Activated CD8-positive, alpha-beta memory T cell treated with anti-CD3 and anti-CD28 coated beads for 36 hours (primary cell): Measurements from ENCODE around the gene CUTA. TPM values are rescaled to one million over a fixed set of nuclear protein-coding genes. Genes with fewer than 3 reads are reported as not detected.

Experiments
- CTCF ChIA-PET: fragments of 350-600 bp; sonication (Branson Sonifier 250); formaldehyde crosslinking; loops from one replicate; lab custom pipeline; 2021; ENCODE audit warnings: antibody characterized with exemption; lab: Charles Lee
- POLR2A ChIA-PET: fragments of 350-600 bp; sonication (Branson Sonifier 250); formaldehyde crosslinking; loops from one replicate; lab custom pipeline; 2021; ENCODE audit warnings: antibody characterized with exemption; lab: Charles Lee
- total RNA-seq, 2 experiments: library from RNA; stranded (reverse); gene quantifications; one replicate each; pipeline ENCODE4 v1.2.3, GENCODE V29; 2021

Gene CUTA
- total RNA-seq, 2 experiments from 2014 or later = 138 to 144 TPM

DNA sequence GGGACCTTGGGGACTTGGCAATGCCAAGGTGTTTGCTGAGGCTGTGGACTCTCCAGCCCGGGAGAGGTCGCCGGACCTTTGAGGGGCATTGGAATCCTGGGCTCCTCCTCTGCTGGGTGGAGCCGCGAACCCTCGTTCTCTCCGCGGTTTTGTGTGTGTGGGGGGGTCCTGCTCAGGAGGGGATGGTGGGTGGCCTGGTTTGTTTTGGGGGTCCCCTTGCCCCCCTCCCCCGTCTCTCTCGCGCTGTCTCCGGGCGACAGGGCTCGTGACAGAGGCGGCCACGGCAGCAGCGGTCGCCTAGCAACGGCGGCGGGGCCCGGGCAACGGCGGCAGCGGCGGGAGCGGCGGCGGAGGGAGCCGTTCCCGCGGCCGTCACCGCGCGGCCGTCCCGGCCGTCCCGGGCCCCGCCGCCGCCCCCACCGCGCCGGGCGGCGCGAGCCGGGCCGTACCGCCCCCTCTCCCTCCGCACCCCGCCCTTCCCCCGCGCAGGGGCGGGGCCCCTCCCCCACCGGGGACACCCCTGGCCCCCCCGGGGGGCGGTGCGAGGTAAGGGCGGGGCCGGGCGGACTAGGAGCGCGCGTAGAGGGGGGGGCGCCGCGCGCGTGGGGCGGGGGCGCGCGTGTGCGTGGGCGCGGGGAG, 9.8 kb upstream of the CUTA start:
- ChIA-PET POLR2A (no interaction called here), CTCF (no interaction called here)

DNA sequence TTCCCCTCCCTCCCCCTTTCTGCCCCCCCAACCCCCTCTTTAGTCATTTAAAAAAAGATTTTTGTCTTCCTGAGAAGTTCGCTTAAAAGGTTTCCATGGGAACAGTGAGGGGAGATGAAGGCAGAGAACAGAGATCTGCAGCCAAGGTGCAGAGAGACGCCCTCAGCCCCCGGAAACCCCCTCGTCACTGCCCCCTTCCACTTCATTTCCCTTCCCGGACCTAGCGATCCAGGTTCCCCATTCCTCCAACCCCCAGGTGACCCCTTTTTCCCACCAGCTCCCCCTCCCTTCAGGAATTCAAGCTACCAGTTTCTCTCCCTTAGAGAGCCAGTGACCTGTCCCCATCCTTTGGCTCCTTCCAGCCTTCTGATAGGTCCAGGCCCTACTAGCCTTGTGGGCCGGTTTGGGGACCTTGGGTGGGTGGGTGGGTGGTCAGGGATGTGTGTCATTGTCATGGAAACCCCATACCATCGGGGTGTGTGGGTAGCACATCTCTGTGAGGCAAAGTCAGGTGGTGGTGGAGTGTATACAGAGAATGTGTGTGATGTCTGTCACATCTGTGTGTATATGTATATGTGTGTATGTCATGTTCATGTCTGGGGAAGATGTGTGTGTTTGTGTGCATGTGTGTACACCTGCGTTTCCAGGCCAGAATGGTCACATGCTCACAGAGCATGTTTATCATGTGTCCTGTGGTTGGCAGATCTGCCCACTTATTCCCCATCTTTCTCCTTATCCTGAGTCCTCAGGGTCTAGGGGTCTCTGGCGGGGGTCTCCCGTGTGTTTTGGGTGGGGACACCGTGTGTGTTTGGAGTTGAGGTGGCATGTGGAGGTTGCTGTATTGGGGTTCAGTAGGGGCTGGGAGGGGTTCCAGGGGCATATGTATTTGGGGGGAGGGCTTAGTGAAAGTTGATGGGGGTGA, 8.9 kb upstream of the CUTA start:
- ChIA-PET CTCF (interaction anchor here (1.5 to 2.1 kb wide), 4 partner anchors 11 to 127 kb away, joined by 3 to 9 read pairs (median 7); partner anchors contain the start of gene ZBTB9), POLR2A (interaction anchor here (0.6 to 1.5 kb wide), 7 partner anchors 28 to 172 kb away, joined by 4 to 6 read pairs (median 5); partner anchors contain the start of genes KIFC1, TAPBP, ZBTB22 and ZBTB9)

DNA sequence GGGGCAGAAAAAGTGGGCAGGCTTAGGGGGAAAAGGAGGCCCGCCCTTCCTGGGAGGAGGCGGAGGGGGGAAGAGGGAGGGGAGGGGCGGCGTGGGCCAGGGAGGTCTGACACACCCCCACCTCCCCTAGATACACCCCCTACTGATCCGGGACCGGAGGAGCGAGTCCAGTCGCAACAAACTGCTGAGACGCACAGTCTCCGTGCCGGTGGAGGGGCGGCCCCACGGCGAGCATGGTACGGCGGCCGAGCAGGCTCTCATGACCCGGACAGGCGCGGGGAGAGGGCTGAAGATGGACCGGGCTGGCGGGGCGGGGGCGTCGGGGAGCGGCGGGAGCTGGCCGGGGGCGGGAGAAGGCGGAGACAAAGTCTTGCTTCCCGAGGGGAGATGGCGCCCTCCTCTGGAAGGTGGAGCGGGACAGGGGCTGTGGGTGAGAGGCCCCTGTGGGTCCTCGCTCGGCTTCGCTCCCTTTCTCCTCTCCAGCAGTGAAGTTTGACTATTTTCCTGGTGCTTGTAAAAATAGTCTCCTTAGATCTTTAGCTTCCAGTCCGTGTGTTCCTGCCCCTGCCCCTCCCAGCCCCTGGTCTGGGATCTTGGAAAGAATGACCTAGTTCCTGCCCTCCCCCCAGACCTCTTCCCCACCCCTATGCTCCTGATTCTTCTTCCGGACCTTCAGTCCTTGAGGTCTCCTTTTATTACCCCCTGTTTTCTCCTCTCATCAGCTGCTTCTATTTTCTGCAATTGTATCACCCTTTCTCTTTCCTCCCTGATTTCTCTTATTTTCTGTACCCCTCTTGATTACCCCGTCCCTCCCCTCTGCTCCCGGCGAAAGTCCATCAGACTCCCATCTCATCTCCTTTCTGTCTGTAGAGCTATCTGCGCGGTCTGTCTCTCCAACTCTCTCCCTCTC, 8.0 kb upstream of the CUTA start:
- CTCF ChIA-PET = interaction anchor here (0.6 to 2.1 kb wide), 8 partner anchors 10 to 240 kb away, joined by 3 to 9 read pairs (median 4); partner anchors contain the start of gene ZBTB9
- POLR2A ChIA-PET = interaction anchor here (0.6 to 1.5 kb wide), 8 partner anchors 29 to 171 kb away, joined by 3 to 6 read pairs (median 4); partner anchors contain the start of genes KIFC1, TAPBP, WDR46 and ZBTB22

DNA sequence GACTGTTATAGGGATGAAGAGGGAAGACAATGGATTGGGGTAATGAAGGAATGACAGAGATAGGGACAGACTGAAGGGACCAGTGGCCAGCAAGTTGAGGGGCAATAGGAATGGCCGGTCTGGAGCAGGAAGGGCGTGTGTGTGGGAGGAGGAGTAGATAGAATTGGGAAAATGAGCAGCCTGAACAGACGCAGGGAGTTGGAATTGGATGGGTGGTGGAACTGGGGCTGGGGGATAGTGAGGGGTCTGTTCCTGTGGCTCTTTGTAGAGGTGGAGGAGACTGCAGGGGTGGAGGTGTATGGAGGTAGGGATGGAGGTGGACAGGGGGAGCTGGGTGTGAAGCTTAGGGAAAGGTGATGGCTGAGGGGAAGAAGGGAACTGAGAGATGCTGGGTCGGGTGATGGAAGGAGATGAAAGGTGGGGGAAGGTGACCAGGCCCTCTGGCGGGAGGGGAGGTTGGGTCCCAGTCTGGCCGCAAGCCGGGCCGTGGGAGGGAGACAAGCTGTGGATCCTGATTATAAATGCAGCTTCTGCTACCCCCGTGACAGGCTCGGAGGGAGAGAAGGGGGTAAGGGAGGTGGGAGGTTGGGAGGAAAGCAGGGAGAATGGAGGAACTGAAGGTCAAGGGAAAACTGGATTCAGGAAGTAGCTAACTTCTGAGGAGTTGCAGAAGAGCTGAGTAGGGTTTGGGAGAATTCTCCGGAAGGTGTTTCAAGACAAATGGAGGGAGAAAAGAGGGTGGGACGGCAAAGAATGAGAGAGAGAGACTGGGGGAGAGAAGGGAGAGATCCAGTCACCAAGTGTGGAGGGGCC, 7.2 kb upstream of the CUTA start:
- ChIA-PET POLR2A (interaction anchor here (0.6 to 1.5 kb wide), 4 partner anchors 30 to 146 kb away, joined by 3 to 5 read pairs (median 4); partner anchors contain the start of genes WDR46, ZBTB22 and ZBTB9), CTCF (interaction anchor here (0.6 to 2.1 kb wide), 9 partner anchors 9 to 241 kb away, joined by 3 to 9 read pairs (median 4); partner anchors contain the start of genes KIFC1 and ZBTB9)

DNA sequence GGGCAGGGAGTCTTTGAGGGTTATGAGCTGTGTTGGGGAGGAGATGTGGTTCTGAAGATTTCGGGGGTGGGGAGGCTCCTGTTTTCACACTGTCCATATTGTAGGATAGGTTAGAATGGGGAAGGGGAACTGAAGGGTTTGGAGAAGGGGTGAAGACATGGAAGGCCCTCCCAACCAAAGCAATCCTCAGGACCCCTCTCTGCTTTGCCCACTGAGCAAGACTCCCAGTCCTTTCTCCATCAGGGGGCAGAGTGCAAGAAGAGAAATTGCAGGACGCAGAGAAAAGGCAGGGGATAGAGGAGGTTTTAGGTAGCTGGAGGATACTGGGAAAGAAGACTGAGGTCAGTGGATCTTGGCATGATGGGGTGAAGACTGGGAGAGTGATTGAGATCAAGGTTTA, 5.9 kb upstream of the CUTA start:
- POLR2A ChIA-PET = no interaction called here
- CTCF ChIA-PET = interaction anchor here (0.6 to 1.7 kb wide), 3 partner anchors 32 to 1752 kb away, joined by 3 to 5 read pairs (median 4); partner anchors contain the start of gene KIFC1

DNA sequence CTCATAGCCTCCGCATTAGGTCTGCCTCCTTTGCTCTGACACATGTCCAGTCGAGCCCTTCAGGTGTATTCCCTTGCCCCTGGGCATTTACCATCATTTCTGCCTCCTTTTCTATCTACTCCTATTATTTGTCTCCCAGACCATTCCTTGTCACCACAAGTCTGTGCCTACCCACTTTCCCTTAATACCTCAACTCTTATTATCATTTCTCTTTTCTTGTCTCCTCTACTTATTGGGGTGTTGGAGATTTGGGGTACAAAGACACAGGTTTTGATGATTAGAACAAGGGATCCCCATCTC, 3.4 kb upstream of the CUTA start:
- POLR2A ChIA-PET = no interaction called here
- CTCF ChIA-PET = no interaction called here

DNA sequence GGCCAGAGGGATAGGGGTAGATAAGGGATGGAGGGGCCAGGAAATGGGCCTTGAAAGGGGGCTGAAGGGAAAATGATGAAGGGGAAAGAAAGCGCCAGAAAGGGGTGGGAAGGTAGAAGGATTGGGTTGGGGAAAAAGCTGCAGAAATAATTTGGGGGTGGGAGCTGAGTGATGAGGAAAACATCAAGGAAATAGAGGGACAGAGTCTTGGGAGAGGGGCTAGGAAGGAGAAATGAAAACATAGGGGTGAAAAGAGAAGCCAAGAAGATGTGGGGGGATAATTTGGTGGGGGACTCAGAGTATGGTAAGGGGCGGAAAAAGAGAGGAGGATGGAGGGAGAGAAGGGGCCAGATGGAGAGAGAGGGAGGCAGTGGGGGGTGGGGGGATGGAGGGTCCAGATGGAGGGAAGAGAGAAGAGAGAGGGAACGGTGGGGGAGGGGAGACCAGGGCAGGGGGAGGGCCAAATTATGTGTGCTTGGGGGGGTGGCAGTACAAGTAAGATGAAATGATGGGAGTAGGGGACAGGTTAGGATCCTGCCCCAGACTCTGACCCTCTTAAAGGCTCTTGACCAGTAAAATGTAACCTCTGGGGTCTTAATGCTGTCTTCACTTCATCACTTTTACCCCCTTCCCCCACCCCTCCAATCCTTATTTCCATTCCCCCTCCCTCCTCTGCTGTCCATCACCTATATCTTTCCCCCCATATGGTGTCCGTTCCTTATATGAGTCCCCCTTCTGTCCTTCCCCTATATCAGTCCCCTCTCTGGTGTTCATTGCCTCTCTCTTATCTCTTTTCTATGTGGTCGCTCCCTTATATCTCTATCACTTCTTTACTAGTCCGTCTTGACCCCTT, 2.8 kb upstream of the CUTA start:
- POLR2A ChIA-PET = no interaction called here
- CTCF ChIA-PET = no interaction called here

DNA sequence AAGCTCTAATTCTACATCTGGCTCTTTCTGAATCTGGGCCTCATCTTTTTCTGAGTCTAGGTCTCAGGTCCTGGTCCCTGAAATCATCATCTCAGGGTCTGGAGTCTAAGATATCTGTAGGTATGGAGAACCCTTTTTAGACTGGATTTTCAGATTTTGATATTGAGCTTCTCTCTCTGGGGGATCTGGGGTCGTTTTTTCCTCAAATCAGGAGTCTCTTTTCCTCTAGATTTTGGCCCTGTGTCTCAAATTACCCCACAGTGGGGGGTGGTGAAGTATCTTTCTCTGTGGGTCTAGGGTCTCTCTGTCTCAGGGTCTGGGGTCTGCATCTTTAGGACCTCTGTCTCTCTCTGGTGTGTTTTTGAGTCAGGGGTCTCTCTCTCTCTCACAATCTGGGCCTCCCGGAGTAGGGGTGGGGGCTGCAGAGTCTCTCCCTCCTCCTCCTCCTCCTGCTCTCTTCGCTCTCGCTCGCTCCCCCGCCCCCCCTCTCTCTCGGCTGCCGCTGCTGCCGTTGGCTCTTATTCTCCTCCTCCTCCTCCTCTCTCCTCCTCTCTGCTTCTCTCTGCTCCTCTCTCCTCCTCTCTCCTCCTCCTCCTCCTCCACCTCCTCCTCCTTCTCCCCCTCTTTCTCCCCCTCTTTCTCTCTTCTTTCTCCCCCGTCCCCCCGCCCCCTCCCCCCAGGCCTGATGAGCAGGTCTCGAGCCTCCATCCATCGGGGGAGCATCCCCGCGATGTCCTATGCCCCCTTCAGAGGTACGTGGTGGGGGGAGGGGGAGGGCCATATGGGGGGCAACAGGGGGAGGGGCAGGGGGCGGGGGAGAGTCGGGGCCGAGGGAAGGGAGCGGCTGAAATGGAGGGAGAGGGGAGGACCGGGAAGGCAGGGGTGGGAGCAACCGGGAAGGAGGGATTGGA, 1.9 kb upstream of the CUTA start, which contains the start of gene SYNGAP1:
SYNGAP1 (plus strand) TSS at position 486 of the 911 bp plus-strand sequence; CDS start at position 686, 200 bp downstream.
- CTCF ChIA-PET = interaction anchor here (1.2 to 1.3 kb wide), 3 partner anchors 11 to 102 kb away, joined by 3 to 4 read pairs (median 3); partner anchors contain the start of gene ZBTB22

DNA sequence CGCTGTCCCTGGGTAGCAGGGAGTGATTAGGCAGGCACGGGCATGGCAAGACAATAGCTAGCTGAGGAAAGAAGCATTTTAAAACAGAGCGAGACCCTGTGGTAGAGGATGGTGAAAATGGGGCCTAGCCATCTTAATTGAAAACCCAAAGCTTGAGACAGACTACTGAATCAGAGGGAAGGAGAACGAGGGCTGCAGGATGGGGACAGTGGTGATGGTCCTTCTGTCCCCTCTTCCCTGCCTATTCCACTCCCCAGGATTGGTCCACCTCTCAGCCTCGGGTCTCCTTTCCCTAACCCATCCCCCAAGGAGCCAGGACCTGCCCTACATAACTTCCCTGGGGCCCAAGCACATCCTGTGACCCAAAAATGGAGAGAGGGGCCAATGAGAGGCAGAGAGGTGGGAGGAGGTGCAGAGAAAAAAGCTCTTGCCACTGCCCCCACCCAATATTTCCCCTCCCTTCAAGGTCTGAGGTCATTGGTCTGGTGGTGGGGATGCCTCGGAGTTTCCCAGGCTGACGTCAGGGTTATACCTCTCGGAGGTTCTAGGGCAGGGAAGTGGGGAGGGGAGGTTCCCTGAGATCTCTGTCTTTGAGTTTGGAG, 884 bp upstream of the CUTA start:
- ChIA-PET CTCF (interaction anchor here (0.6 to 1.3 kb wide), 5 partner anchors 12 to 102 kb away, joined by 3 to 4 read pairs (median 3); partner anchors contain the start of gene ZBTB22), POLR2A (interaction anchor here (1.0 to 1.5 kb wide), 2 partner anchors 10 to 147 kb away, joined by 3 to 6 read pairs; partner anchors contain the start of genes RPS18 and VPS52)

More for the DNA sequence above, 1.9 kb upstream of the CUTA start, which contains the start of gene SYNGAP1:
- POLR2A ChIA-PET = interaction anchor here (1.5 kb wide), 1 partner anchor 9 kb away, joined by 6 read pairs; no protein-coding TSS in a partner anchor

DNA sequence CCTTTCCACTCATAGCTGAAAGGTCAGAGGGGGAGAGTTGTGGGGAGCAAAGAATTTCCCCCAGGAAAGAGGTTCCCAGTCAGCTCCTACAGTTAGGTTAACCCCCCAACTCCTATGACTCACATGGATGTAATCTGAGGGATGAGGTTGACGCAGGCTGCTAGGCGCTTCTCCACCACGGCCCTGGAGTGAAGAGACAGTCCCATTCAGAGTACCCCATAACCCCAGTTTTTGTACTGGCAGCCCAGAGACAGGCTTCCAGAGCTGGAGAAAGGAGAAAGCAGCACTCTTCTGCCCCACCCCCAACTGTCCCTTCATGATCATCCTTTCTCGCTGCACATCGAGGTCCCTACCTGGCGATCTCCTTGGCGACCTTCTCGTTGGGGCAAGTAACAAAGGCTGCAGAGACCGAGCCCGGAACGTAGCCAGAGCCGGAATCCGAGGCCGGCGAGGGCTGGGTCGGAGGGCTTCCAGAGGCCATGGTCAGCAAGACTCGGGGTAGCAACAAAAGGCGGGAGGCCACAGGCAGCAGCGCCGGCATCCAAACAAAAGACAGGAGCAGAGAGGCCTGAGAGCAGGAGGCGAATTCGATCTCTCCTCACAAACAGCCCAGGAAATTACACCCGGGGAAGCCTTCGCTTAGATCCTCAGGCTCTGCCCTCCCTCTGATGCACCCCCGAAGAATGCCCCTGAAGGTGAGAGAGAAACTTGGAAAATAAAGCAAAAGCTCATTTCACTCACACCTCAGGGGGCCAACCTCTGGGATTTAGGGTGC, 592 bp downstream of the CUTA start:
- ChIA-PET POLR2A (no interaction called here), CTCF (interaction anchor here (0.6 to 1.8 kb wide), 3 partner anchors 8 to 29 kb away, joined by 3 to 8 read pairs (median 3); partner anchors contain the start of gene KIFC1)

DNA sequence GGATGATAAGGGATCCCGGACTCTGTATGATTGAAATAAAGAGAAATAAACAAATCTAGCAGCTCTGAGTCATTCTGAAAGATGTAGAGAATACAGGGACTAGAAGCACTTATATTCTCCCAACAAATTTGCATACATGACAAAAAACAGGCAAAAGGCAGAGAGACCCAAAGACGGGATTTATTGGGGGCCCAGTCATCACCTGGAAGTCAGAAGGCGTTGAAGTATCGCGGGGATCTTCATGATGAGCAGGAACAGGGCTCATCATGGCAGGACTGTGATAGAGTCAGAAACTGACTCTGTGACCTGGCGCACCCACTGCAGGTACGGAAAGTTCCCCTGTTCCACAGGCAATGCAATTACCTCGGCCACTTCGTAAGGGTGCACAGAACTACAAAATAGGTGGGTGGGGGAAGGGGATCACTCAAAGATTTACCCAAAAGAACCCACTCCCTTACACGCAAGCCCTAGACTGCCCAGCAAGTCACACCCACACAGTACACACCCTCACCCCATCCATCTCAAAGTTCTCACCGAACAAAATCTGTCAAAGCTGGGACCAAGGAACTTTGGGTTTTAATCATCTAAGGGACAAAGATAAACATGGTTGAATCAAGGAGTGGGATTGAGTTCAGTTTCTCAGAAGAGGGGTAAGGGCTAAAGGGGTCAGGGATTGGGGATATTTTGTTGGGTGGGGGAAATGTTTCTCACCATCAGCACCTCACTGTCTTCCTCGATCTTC, 1.4 kb downstream of the CUTA start:
- CTCF ChIA-PET = interaction anchor here (0.9 to 1.8 kb wide), 2 partner anchors 9 to 25 kb away, joined by 3 to 8 read pairs; partner anchors contain the start of gene KIFC1
- POLR2A ChIA-PET = no interaction called here

DNA sequence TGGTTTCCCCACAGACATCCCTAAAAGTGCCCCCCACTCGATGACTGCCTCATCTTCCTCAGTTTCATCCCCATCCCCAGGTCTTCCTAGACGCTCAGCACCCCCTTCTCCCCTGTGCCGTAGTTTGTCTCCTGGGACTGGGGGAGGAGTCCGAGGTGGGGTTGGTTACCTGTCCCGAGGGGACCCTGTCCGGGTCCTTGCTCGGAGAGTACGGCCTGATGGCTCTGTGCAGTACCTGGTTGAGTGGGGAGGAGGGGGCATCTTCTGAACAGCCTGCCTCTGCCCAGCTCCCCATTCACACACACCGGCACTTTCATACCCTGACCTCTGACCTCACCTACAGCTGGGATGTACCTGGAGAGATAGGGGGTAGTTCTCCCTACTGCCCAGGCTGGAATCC, 2.1 kb downstream of the CUTA start:
- ChIA-PET POLR2A (no interaction called here), CTCF (interaction anchor here (1.8 kb wide), 1 partner anchor 10 kb away, joined by 8 read pairs; no protein-coding TSS in a partner anchor)

DNA sequence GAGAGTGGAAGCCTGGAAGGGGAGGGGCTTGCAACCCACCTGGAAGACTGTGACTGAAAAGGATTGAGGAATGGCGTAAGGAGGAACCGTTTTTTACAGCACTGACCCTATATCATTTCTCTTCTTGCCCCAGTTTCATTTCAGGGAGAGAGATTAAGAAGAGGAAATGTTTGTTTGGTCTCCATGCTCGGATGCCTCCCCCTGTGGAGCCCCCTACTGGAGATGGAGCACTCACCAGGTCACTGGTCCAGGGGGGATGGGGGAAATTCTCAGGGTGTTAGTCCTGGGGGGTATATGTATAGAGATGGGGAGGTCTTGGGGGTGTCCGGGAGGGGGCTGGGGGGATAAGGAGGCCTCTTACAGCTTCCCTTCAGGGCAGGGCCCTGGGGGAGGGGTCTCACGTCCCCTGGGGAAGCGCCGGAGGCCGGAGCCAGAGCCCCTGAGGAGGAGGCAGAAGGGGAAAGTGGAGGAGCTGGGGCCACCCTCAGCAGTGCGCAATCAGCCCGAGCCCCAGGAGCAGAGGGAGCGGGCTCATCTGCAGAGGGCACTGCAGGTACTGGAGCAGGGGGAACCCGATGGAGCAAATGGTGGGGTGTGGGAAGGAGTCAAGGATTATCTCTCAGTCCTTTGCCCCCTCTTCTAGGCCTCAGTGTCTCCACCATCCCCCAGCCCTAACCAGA, 3.2 kb downstream of the CUTA start:
- CTCF ChIA-PET = no interaction called here
- POLR2A ChIA-PET = no interaction called here
